C4-2B (cell line): Measurements from ENCODE around the gene STX17.

Source experiments
- CTCF ChIP-seq: fragments of 450-650 bp; conservative IDR thresholded peaks from 2 replicates; pipeline ENCODE4 v1.5.1; 2017; ENCODE audit warnings: mild to moderate bottlenecking
- ZFX ChIP-seq: fragments of 450-650 bp; IDR thresholded peaks from 2 replicates; pipeline ENCODE4 v1.6.1; 2017

- TF ChIP-seq ZFX: no peak
- TF ChIP-seq CTCF: no peak
These were observed 10.9 kb upstream of the STX17 start for GRCh38 chr9:99895510-99895909.
